GM12873 (cell line): ENCODE results near the gene VAMP4.

Source experiments
- CTCF ChIP-seq: IDR thresholded peaks from 2 replicates; pipeline ENCODE4 v1.5.1; 2012; ENCODE audit warnings: low read depth, mild to moderate bottlenecking, moderate library complexity, low read length, control low read depth; ENCODE audit not compliant: insufficient read depth; ENCODE audit errors: missing control alignments

The VAMP4 gene

GRCh38 chr1:171664976-171665375 lies 76.9 kb downstream of the VAMP4 start:
- TF ChIP-seq CTCF = no peak

DNA sequence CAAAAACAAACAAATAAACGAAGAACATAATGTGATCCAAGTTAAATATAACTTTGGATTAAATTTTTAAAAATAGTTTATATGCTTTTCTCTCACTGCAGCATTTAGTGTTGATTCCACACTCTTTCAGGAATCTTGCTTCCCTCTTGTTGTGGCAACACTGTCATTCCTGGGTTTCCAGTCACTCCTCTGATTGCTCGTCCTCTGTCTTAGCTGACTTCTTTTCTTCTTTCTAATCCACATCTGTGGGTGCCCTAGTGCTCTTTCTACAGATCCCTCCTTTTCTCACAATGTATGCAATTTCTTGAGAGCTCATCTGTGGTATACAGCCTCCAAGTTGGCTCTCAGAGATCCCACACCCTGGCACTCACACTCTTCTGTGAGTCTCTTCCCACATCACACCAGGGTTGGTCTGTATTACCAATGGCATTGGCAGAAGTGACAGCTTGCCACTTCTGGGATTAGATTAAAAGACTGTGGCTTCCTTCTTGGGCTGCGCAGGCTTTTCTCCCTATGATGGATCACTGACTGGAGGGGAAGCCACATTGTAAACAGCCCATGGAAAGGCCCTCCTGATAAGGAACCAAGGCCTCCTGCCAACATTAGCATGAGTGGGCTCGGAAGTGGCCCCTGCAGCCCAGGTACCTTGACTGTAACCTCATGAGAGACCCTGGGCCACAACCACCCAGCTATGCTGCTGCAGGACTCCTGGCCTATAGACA lies 77.8 kb downstream of the VAMP4 start:
- TF ChIP-seq CTCF = no peak

- TF ChIP-seq CTCF = no peak
Measured at GRCh38 chr1:171663036-171663853, 78.6 kb downstream of the VAMP4 start.

DNA sequence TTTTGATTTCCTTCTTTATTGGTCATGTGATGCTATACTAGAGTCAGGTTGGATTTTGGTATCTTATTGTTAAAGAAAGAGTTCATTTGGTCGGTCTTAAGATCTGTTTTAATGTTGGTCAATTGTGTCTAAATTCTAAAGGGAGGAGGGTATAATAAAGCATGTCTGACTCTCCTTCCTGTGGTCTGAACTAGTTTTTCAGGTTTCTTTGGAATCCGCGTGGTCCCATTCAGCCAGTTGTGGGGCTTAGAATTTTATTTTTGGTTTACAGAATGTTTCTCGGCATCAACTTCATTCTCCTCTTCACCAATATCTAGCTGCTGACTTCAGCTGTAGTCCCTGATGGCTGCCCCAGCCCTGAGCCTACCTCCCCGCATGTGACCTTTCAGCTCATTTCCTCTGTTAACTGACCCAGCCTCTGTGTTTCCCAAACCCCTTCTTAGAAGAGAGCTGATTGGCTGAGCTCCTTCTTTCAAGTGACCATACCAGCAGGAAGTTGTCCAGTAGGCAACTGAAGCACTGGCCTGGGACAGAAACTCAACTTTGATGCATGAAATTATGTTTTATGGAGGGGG lies 80.7 kb downstream of the VAMP4 start:
- no peak for TF ChIP-seq CTCF

DNA sequence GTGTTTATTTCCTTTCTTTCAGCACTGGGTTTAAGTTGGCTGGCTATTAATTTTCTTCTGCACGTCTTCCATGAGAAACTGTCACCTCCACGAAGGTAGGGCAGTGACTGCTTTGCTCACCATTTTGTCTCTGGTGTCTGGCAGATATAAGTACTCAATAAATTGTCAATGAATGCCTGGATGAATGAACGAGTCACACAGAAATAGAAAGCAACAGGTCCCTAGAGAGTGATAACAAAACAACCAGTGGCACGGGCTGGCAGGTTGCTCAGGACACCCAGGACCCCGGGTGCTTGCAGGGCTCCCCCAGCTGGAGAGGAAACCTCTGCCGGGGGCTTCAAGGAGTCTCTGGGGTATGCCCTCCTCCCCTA lies 86.1 kb downstream of the VAMP4 start:
- TF ChIP-seq CTCF = no peak

- peak; percentile 88 for TF ChIP-seq CTCF
Measured at GRCh38 chr1:171654942-171655745, 86.7 kb downstream of the VAMP4 start.

DNA sequence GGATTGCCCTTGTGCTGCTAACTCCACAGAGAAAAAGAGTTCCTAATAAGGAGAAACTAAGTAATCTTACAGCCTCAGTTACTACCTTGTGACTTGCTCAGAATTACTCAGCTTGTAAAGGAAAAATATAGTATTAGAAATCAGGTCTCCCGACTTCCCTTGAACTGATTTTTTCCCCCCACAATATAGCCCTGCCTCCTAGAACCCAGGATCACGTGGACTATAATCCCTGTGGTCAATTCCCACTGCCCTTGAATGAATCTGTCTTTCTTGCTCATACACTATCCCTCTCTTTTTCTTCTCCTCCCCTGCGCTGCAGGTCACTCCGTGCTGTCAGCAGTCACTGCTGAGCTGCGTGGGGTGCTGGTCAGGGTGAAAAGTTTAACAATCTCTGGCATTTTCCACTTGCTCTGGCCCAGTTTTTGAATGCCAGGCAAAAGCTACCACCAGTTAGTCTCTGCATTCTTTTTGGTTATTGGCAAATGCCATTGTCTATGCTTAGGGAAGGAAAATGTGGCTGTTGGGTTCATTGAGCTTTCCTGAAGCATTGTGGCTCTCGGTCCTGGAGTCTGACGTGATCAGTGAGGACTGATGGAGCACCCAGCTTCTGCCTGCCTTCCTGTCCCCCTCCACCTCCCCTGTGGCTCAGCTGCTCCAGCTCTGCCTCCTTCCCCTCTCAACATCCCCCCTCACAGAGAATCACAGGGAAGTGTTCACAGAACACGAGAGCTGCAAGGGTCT lies 87.5 kb downstream of the VAMP4 start:
- TF ChIP-seq CTCF = no peak
